Neuronal stem cell (in vitro differentiated cells): Measurements from ENCODE around the gene RAPGEF6.

ENCODE experiments used
- DNase-seq: peaks from one replicate; pipeline ENCODE4 v3.0.0-alpha.2; 2013; ENCODE audit warnings: low spot score
- H2AFZ ChIP-seq: one replicate; pipeline ENCODE4 v1.6.1; 2013; ENCODE audit warnings: mild to moderate bottlenecking, low read length, inconsistent platforms
- H2AK5ac ChIP-seq: 2 replicates; pipeline ENCODE4 v1.6.1; 2013; ENCODE audit warnings: low read depth, mild to moderate bottlenecking, inconsistent platforms, low read length, moderate library complexity, mixed read lengths
- H2BK120ac ChIP-seq: 2 replicates; pipeline ENCODE4 v1.6.1; 2013; ENCODE audit warnings: low read depth, mild to moderate bottlenecking, inconsistent platforms, low read length, moderate library complexity, mixed read lengths
- H2BK12ac ChIP-seq: one replicate; pipeline ENCODE4 v1.6.1; 2013; ENCODE audit warnings: low read length, inconsistent platforms
- H2BK15ac ChIP-seq: 2 replicates; pipeline ENCODE4 v1.6.1; 2013; ENCODE audit warnings: mild to moderate bottlenecking, low read length, inconsistent platforms, mixed read lengths
- H2BK5ac ChIP-seq: one replicate; pipeline ENCODE4 v1.6.1; 2013; ENCODE audit warnings: inconsistent platforms, mild to moderate bottlenecking, low read length, moderate library complexity
- H3K14ac ChIP-seq: one replicate; pipeline ENCODE4 v1.6.1; 2013; ENCODE audit warnings: low read length, inconsistent platforms
- H3K18ac ChIP-seq: 2 replicates; pipeline ENCODE4 v1.6.1; 2013; ENCODE audit warnings: low read length, inconsistent platforms
- H3K23ac ChIP-seq: 2 replicates; pipeline ENCODE4 v1.6.1; 2013; ENCODE audit warnings: low read depth, mild to moderate bottlenecking, mixed read lengths, low read length, inconsistent platforms; ENCODE audit not compliant: poor library complexity
- H3K27ac ChIP-seq: replicated peaks from 3 replicates; pipeline ENCODE4 v1.5.1; 2013; ENCODE audit warnings: low read length, inconsistent platforms
- H3K27me3 ChIP-seq, 3 experiments: 2 replicates each; pipeline ENCODE4 v1.6.1; 2013; ENCODE audit warnings: low read length in 3 of 3, mild to moderate bottlenecking in 2 of 3, inconsistent platforms in 1 of 3, low read depth in 1 of 3, mixed read lengths in 1 of 3, moderate library complexity in 1 of 3; ENCODE audit not compliant: control insufficient read depth in 3 of 3, insufficient read depth in 3 of 3
- H3K36me3 ChIP-seq, 2 donors: replicated peaks in 1 of 2; 2 replicates each; pipeline ENCODE4 v1.6.1; 2013; ENCODE audit warnings: low read length in 2 of 2; ENCODE audit not compliant: control insufficient read depth in 2 of 2, insufficient read depth in 2 of 2
- H3K4ac ChIP-seq: 2 replicates; pipeline ENCODE4 v1.6.1; 2013; ENCODE audit warnings: inconsistent platforms, mild to moderate bottlenecking, low read length, moderate library complexity
- H3K4me1 ChIP-seq, 2 donors: 1 replicate in 1 of 2; 2 replicates in 1 of 2; pipeline ENCODE4 v1.6.1; 2013; ENCODE audit warnings: low read length in 2 of 2, low read depth in 1 of 2; ENCODE audit not compliant: control insufficient read depth in 2 of 2, insufficient read depth in 1 of 2
- H3K4me2 ChIP-seq: one replicate; pipeline ENCODE4 v1.6.1; 2013; ENCODE audit warnings: mild to moderate bottlenecking, low read length, inconsistent platforms; ENCODE audit not compliant: insufficient read depth, poor library complexity, severe bottlenecking
- H3K4me3 ChIP-seq, 2 donors: 2 replicates each; pipeline ENCODE4 v1.5.1; 2013; ENCODE audit warnings: low read length in 2 of 2, mild to moderate bottlenecking in 2 of 2, inconsistent platforms in 1 of 2, moderate library complexity in 1 of 2
- H3K79me1 ChIP-seq: one replicate; pipeline ENCODE4 v1.6.1; 2013; ENCODE audit warnings: low read depth, mild to moderate bottlenecking, inconsistent platforms, low read length, moderate library complexity
- H3K9ac ChIP-seq: one replicate; pipeline ENCODE4 v1.6.1; 2013; ENCODE audit warnings: mild to moderate bottlenecking, low read depth, low read length, inconsistent platforms; ENCODE audit not compliant: poor library complexity
- H3K9me3 ChIP-seq, 2 donors: replicated peaks in 1 of 2; 2 replicates each; pipeline versions ENCODE3 to v1.6.1; 2013; ENCODE audit warnings: low read length in 2 of 2, mild to moderate bottlenecking in 2 of 2, inconsistent platforms in 1 of 2, low read depth in 1 of 2, mixed read lengths in 1 of 2, moderate library complexity in 1 of 2; ENCODE audit not compliant: control insufficient read depth in 2 of 2, insufficient read depth in 1 of 2
- H4K8ac ChIP-seq: one replicate; pipeline ENCODE4 v1.6.1; 2013; ENCODE audit warnings: low read depth, mild to moderate bottlenecking, inconsistent platforms, low read length, moderate library complexity
- H4K91ac ChIP-seq: one replicate; pipeline ENCODE4 v1.6.1; 2013; ENCODE audit warnings: low read length, low read depth, mild to moderate bottlenecking, inconsistent platforms; ENCODE audit not compliant: poor library complexity
- WGBS, 2 donors: extraction: QIAGEN DNeasy Blood & Tissue Kit; methylation state at CpG; one replicate each; pipeline ENCODE4 v1.1.7; 2013; ENCODE audit warnings: missing lambda C conversion rate in 2 of 2, mixed read lengths in 1 of 2; ENCODE audit not compliant: insufficient read length in 2 of 2, insufficient replicate concordance in 1 of 2; ENCODE audit errors: extremely low coverage in 2 of 2; 5-methylcytosine and 5-hydroxymethylcytosine counted together

RAPGEF6 gene

GRCh38 chr5:131384616-131385214 lies 250.3 kb downstream of the RAPGEF6 start:
- H4K91ac ChIP-seq: no peak overlapping the region
- no peak overlapping the region for H2BK5ac ChIP-seq
- H3K27me3 ChIP-seq: no peaks in the 10 kb centered on the region
- no peaks in the 10 kb centered on the region for H3K79me1 ChIP-seq
- DNase-seq: no peak
- H2BK12ac ChIP-seq: no peak overlapping the region
- no peak overlapping the region for H3K14ac ChIP-seq
- no peak overlapping the region for H4K8ac ChIP-seq
- H3K4me1 ChIP-seq: peaks cover 1 to 16% of the 10 kb centered on the region in 2 donors
- H3K9me3 ChIP-seq: no peaks in the 10 kb centered on the region
- H3K4ac ChIP-seq: no peak overlapping the region
- no peak overlapping the region for H2AK5ac ChIP-seq
- H3K36me3 ChIP-seq: peaks cover 2 to 19% of the 10 kb centered on the region in 2 donors
- no peak overlapping the region for H3K23ac ChIP-seq
- no CpG with 5 or more reads among the region's 3 CpGs for WGBS, 2 donors
- H2BK120ac ChIP-seq: no peak overlapping the region
- no peak overlapping the region for H3K4me2 ChIP-seq
- H3K18ac ChIP-seq: no peak overlapping the region
- no peak overlapping the region for H2AFZ ChIP-seq
- no peak overlapping the region for H3K4me3 ChIP-seq
- H3K9ac ChIP-seq: no peak overlapping the region
- no peak overlapping the region for H3K27ac ChIP-seq
- H2BK15ac ChIP-seq: no peak overlapping the region

- WGBS, 2 donors: no CpG with 5 or more reads among the region's 6 CpGs
Measured at GRCh38 chr5:131384173-131384572, 250.9 kb downstream of the RAPGEF6 start.

GRCh38 chr5:131382407-131383395 lies 252.3 kb downstream of the RAPGEF6 start:
- DNase-seq: peak; percentile 8

More at GRCh38 chr5:131384173-131384572, 250.9 kb downstream of the RAPGEF6 start:
- Histone ChIP-seq H3K36me3 (peaks cover 2 to 14% of the 10 kb centered on the region in 2 donors), H2AK5ac (no peak overlapping the region), H4K8ac (no peak overlapping the region), H3K18ac (no peak overlapping the region), H3K27me3 (no peaks in the 10 kb centered on the region), H3K4ac (no peak overlapping the region), H3K4me1 (peaks cover 1 to 16% of the 10 kb centered on the region in 2 donors), H3K79me1 (no peaks in the 10 kb centered on the region), H2BK120ac (no peak overlapping the region), H3K4me2 (no peak overlapping the region), H3K9me3 (no peaks in the 10 kb centered on the region), H3K9ac (no peak overlapping the region), H3K4me3 (no peak overlapping the region), H2BK5ac (no peak overlapping the region), H3K23ac (no peak overlapping the region), H2AFZ (no peak overlapping the region), H3K14ac (no peak overlapping the region), H3K27ac (no peak overlapping the region), H4K91ac (no peak overlapping the region), H2BK12ac (no peak overlapping the region), H2BK15ac (no peak overlapping the region)
- DNase-seq: no peak

GRCh38 chr5:131381777-131382176 lies 253.3 kb downstream of the RAPGEF6 start:
- H3K9me3 ChIP-seq: no peaks in the 10 kb centered on the region

More at GRCh38 chr5:131382407-131383395, 252.3 kb downstream of the RAPGEF6 start:
- Histone ChIP-seq H2BK15ac (no peak overlapping the region), H2AK5ac (no peak overlapping the region), H2BK5ac (no peak overlapping the region), H4K91ac (no peak overlapping the region), H3K9me3 (no peaks in the 10 kb centered on the region), H3K4me1 (peaks cover 1 to 16% of the 10 kb centered on the region in 2 donors), H3K4me3 (no peak overlapping the region), H2BK12ac (no peak overlapping the region), H3K14ac (no peak overlapping the region), H4K8ac (no peak overlapping the region), H3K36me3 (peaks cover 2 to 7% of the 10 kb centered on the region in 2 donors), H3K4me2 (no peak overlapping the region), H2BK120ac (no peak overlapping the region), H3K9ac (no peak overlapping the region), H3K4ac (no peak overlapping the region), H3K27ac (no peak overlapping the region), H3K18ac (no peak overlapping the region), H2AFZ (no peak overlapping the region), H3K23ac (no peak overlapping the region), H3K79me1 (no peaks in the 10 kb centered on the region), H3K27me3 (no peaks in the 10 kb centered on the region)
- WGBS, 2 donors: no CpG with 5 or more reads among the region's 3 CpGs

More at GRCh38 chr5:131381777-131382176, 253.3 kb downstream of the RAPGEF6 start:
- Histone ChIP-seq H3K4me3 (no peak overlapping the region), H2AK5ac (no peak overlapping the region), H2AFZ (no peak overlapping the region), H2BK5ac (no peak overlapping the region), H4K8ac (no peak overlapping the region), H3K27ac (no peak overlapping the region), H3K4me1 (peaks cover 1 to 14% of the 10 kb centered on the region in 2 donors), H3K23ac (no peak overlapping the region), H3K79me1 (no peaks in the 10 kb centered on the region), H3K27me3 (no peaks in the 10 kb centered on the region), H3K4ac (no peak overlapping the region), H3K36me3 (peaks cover 2 to 7% of the 10 kb centered on the region in 2 donors), H3K14ac (no peak overlapping the region), H2BK12ac (no peak overlapping the region), H3K18ac (no peak overlapping the region), H2BK120ac (no peak overlapping the region), H4K91ac (no peak overlapping the region), H3K9ac (no peak overlapping the region), H2BK15ac (no peak overlapping the region), H3K4me2 (no peak overlapping the region)
- no peak for DNase-seq
- no CpG with 5 or more reads among the region's 2 CpGs for WGBS, 2 donors
